Gastroesophageal sphincter (tissue), 3 donors: ENCODE measurements around the gene GRK4.

Experiments
- EP300 ChIP-seq: sonication (generic); formaldehyde crosslinking; IDR thresholded peaks from one replicate; pipeline ENCODE4 v1.6.1; 2017; ENCODE audit warnings: antibody characterized with exemption, mild to moderate bottlenecking
- POLR2A ChIP-seq, 2 donors: fragments of 450-650 bp; IDR thresholded peaks; one replicate each; pipeline ENCODE4 v1.6.1; 2017; ENCODE audit warnings: antibody characterized with exemption in 2 of 2, mild to moderate bottlenecking in 2 of 2, moderate library complexity in 1 of 2
- POLR2AphosphoS5 ChIP-seq: sonication (generic); formaldehyde crosslinking; IDR thresholded peaks from one replicate; pipeline ENCODE4 v1.6.1; 2017; ENCODE audit warnings: antibody characterized with exemption
- TF ChIP-seq, protein P1 (sequence below), 4 experiments: fragments of 200-600 bp in 2 of 4; fragments of 450-650 bp in 2 of 4; sonication (generic) in 1 of 4; IDR thresholded peaks; one replicate each; pipeline ENCODE4 v1.5.1; 2017 to 2019; ENCODE audit warnings: antibody characterized with exemption in 4 of 4, mild to moderate bottlenecking in 2 of 4, moderate library complexity in 2 of 4

DNA sequence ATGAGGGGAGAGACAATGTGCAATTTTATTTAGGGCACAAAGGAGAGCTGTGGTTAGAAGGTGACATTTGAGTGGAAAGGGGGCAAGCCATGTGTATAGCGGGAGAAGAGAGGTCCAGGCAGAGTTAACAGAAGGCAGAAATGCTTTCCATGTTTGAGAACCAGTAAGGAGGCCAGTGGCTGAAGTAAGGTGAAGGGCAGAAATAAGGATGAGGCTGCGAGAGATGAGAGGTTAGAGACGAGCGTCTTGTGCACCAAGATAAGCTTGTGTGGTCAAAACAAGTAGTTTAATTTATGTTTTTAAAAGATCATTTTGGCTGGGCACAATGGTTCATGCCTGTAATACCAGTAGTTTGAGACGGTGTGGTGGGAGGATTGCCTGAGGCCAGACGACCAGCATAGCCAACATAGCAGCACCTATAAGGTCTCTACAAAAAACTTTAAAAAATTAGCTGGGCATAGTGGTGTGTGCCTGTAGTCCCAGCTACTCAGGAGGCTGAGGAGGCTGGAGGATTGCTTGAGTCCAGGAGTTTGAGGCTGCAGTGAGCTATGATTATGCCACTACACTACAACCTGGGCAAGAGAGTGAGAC is 119.6 kb downstream of the GRK4 start:
- no peak for TF ChIP-seq EP300
- TF ChIP-seq, protein P1, sequence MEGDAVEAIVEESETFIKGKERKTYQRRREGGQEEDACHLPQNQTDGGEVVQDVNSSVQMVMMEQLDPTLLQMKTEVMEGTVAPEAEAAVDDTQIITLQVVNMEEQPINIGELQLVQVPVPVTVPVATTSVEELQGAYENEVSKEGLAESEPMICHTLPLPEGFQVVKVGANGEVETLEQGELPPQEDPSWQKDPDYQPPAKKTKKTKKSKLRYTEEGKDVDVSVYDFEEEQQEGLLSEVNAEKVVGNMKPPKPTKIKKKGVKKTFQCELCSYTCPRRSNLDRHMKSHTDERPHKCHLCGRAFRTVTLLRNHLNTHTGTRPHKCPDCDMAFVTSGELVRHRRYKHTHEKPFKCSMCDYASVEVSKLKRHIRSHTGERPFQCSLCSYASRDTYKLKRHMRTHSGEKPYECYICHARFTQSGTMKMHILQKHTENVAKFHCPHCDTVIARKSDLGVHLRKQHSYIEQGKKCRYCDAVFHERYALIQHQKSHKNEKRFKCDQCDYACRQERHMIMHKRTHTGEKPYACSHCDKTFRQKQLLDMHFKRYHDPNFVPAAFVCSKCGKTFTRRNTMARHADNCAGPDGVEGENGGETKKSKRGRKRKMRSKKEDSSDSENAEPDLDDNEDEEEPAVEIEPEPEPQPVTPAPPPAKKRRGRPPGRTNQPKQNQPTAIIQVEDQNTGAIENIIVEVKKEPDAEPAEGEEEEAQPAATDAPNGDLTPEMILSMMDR (IDR thresholded peaks at IDR 0.05) = no peak
- TF ChIP-seq POLR2A (IDR thresholded peaks at IDR 0.05) = no peak
- no peak for TF ChIP-seq POLR2AphosphoS5
